IMR-90 (cell line): ENCODE data around the gene SNRPD2. TPM values are rescaled to one million over a fixed set of nuclear protein-coding genes. Genes with fewer than 3 reads are reported as not detected.

Experiments
- ATAC-seq: fragments of 200-7000 bp; cut with Tn5 transposase; 2 replicates; pipeline ENCODE4 v1.9.1; 2020; ENCODE audit warnings: low read depth, mild to moderate bottlenecking, moderate library complexity
- BruUV-seq: library from RNA; stranded (reverse); fragments of 400-500 nt; replicated peaks from 2 replicates; lab custom pipeline; 2021; lab: Mats Ljungman, UMichigan
- CTCF ChIA-PET: fragments of 300-600 bp; formaldehyde crosslinking; extraction: SDS; loops from one replicate; lab custom pipeline; 2021; ENCODE audit warnings: antibody characterized with exemption; lab: Yijun Ruan, JAX
- POLR2A ChIA-PET: fragments of 300-600 bp; sonication (Branson Sonifier 250); formaldehyde crosslinking; loops from one replicate; lab custom pipeline; 2022; ENCODE audit warnings: antibody characterized with exemption; ENCODE audit not compliant: unreplicated experiment; lab: Charles Lee
- DNase-seq: peaks from one replicate; pipeline ENCODE4 v3.0.0; 2013
- H2AFZ ChIP-seq: replicated peaks from 2 replicates; pipeline ENCODE3; 2013; ENCODE audit warnings: low read length, mild to moderate bottlenecking; ENCODE audit not compliant: poor library complexity
- H2AK5ac ChIP-seq: 2 replicates; pipeline ENCODE4 v1.6.1; 2013; ENCODE audit warnings: low read depth, low read length, inconsistent platforms
- H2AK9ac ChIP-seq: replicated peaks from 2 replicates; pipeline ENCODE3; 2013; ENCODE audit warnings: mild to moderate bottlenecking, low read depth, low read length, moderate library complexity; ENCODE audit not compliant: poor library complexity
- H2BK120ac ChIP-seq: 2 replicates; pipeline ENCODE4 v1.6.1; 2013; ENCODE audit warnings: low read depth, low read length, inconsistent platforms
- H2BK15ac ChIP-seq: 3 replicates; pipeline ENCODE4 v1.6.1; 2013; ENCODE audit warnings: low read depth, low read length, inconsistent platforms
- H2BK20ac ChIP-seq: 2 replicates; pipeline ENCODE4 v1.6.1; 2013; ENCODE audit warnings: low read depth, mild to moderate bottlenecking, inconsistent platforms, low read length, moderate library complexity
- H2BK5ac ChIP-seq: 2 replicates; pipeline ENCODE4 v1.6.1; 2013; ENCODE audit warnings: mild to moderate bottlenecking, low read depth, low read length, inconsistent platforms; ENCODE audit not compliant: poor library complexity, severe bottlenecking
- H3K14ac ChIP-seq: replicated peaks from 2 replicates; pipeline ENCODE4 v1.6.1; 2013; ENCODE audit warnings: low read depth, low read length, inconsistent platforms
- H3K18ac ChIP-seq: 2 replicates; pipeline ENCODE4 v1.6.1; 2013; ENCODE audit warnings: low read depth, low read length, control low read depth
- H3K23ac ChIP-seq: 2 replicates; pipeline ENCODE4 v1.6.1; 2013; ENCODE audit warnings: low read depth, low read length, inconsistent platforms
- H3K27ac ChIP-seq: 2 replicates; pipeline ENCODE4 v1.5.1; 2013; ENCODE audit warnings: mild to moderate bottlenecking, control low read depth, low read length; ENCODE audit not compliant: insufficient read depth
- H3K27me3 ChIP-seq: 2 replicates; pipeline ENCODE4 v1.6.1; 2013; ENCODE audit warnings: low read length; ENCODE audit not compliant: control insufficient read depth, insufficient read depth
- H3K36me3 ChIP-seq: 2 replicates; pipeline ENCODE4 v1.6.1; 2013; ENCODE audit warnings: low read length, mixed read lengths; ENCODE audit not compliant: control insufficient read depth, insufficient read depth
- H3K4ac ChIP-seq: 2 replicates; pipeline ENCODE4 v1.6.1; 2013; ENCODE audit warnings: low read depth, low read length, inconsistent platforms
- H3K4me1 ChIP-seq: 2 replicates; pipeline ENCODE4 v1.6.1; 2013; ENCODE audit warnings: low read length, mixed read lengths; ENCODE audit not compliant: control insufficient read depth, insufficient read depth
- H3K4me2 ChIP-seq: 2 replicates; pipeline ENCODE4 v1.6.1; 2013; ENCODE audit warnings: low read depth, mild to moderate bottlenecking, control low read depth, low read length, moderate library complexity
- H3K4me3 ChIP-seq: 2 replicates; pipeline ENCODE4 v1.5.1; 2013; ENCODE audit warnings: low read depth, mild to moderate bottlenecking, control low read depth, low read length, moderate library complexity; ENCODE audit not compliant: insufficient read depth
- H3K56ac ChIP-seq: 2 replicates; pipeline ENCODE4 v1.6.1; 2013; ENCODE audit warnings: low read length, inconsistent platforms; ENCODE audit not compliant: insufficient read depth; ENCODE audit errors: extremely low read depth
- H3K79me1 ChIP-seq, 2 experiments: 2 replicates each; pipeline ENCODE4 v1.6.1; 2013; ENCODE audit warnings: low read length in 2 of 2, inconsistent platforms in 1 of 2, low read depth in 1 of 2
- H3K9ac ChIP-seq: 2 replicates; pipeline ENCODE4 v1.6.1; 2013; ENCODE audit warnings: low read depth, low read length, control low read depth
- H3K9me1 ChIP-seq: 2 replicates; pipeline ENCODE4 v1.6.1; 2013; ENCODE audit warnings: low read length, inconsistent platforms; ENCODE audit not compliant: insufficient read depth
- H3K9me3 ChIP-seq: 2 replicates; pipeline ENCODE4 v1.6.1; 2013; ENCODE audit warnings: low read length; ENCODE audit not compliant: control insufficient read depth, insufficient read depth
- H4K20me1 ChIP-seq: 2 replicates; pipeline ENCODE4 v1.6.1; 2013; ENCODE audit warnings: low read length, inconsistent platforms; ENCODE audit not compliant: insufficient read depth
- H4K5ac ChIP-seq: 2 replicates; pipeline ENCODE4 v1.6.1; 2013; ENCODE audit warnings: mild to moderate bottlenecking, low read depth, low read length, control low read depth
- H4K8ac ChIP-seq, 2 experiments: 2 replicates each; pipeline ENCODE4 v1.6.1; 2013; ENCODE audit warnings: low read depth in 2 of 2, low read length in 2 of 2, control low read depth in 1 of 2, inconsistent platforms in 1 of 2
- H4K91ac ChIP-seq: 2 replicates; pipeline ENCODE4 v1.6.1; 2013; ENCODE audit warnings: low read depth, low read length, inconsistent platforms; ENCODE audit not compliant: insufficient read depth
- CEBPB ChIP-seq: IDR thresholded peaks from 2 replicates; pipeline ENCODE4 v1.6.1; 2012; ENCODE audit warnings: low read depth, low read length, improper control_type of control experiment
- CHD1 ChIP-seq: IDR thresholded peaks from 2 replicates; pipeline ENCODE4 v1.6.1; 2012; ENCODE audit warnings: low read depth, low read length, improper control_type of control experiment
- CTCF ChIP-seq: conservative IDR thresholded peaks from 2 replicates; pipeline ENCODE4 v1.5.1; 2012; ENCODE audit warnings: mild to moderate bottlenecking, low read depth, low read length, improper control_type of control experiment
- FOS ChIP-seq: fragments of 150-350 bp; IDR thresholded peaks from 2 replicates; pipeline ENCODE4 v1.6.1; 2016; ENCODE audit warnings: low read depth, low read length
- MAFK ChIP-seq: IDR thresholded peaks from 2 replicates; pipeline ENCODE4 v1.6.1; 2012; ENCODE audit warnings: low read depth, low read length, improper control_type of control experiment
- MAZ ChIP-seq: IDR thresholded peaks from 2 replicates; pipeline ENCODE4 v1.6.1; 2012; ENCODE audit warnings: low read depth, mild to moderate bottlenecking, low read length, improper control_type of control experiment, moderate library complexity, borderline replicate concordance
- MXI1 ChIP-seq: IDR thresholded peaks from 2 replicates; pipeline ENCODE4 v1.6.1; 2012; ENCODE audit warnings: low read depth, mild to moderate bottlenecking, low read length, moderate library complexity, borderline replicate concordance
- POLR2A ChIP-seq: IDR thresholded peaks from 2 replicates; pipeline ENCODE4 v1.6.1; 2012; ENCODE audit warnings: mild to moderate bottlenecking, low read depth, low read length
- RAD21 ChIP-seq: IDR thresholded peaks from 2 replicates; pipeline ENCODE4 v1.6.1; 2012; ENCODE audit warnings: low read length, improper control_type of control experiment
- RCOR1 ChIP-seq: IDR thresholded peaks from 2 replicates; pipeline ENCODE4 v1.6.1; 2012; ENCODE audit warnings: mild to moderate bottlenecking, low read length, improper control_type of control experiment; ENCODE audit not compliant: insufficient replicate concordance
- RFX5 ChIP-seq: IDR thresholded peaks from 2 replicates; pipeline ENCODE4 v1.8.0; 2012; ENCODE audit warnings: low read depth, mild to moderate bottlenecking, low read length, moderate library complexity
- SMC3 ChIP-seq: fragments of 150-350 bp; IDR thresholded peaks from 2 replicates; pipeline ENCODE4 v1.6.1; 2016; ENCODE audit warnings: low read depth, mild to moderate bottlenecking, antibody characterized with exemption, low read length, moderate library complexity
- WGBS, 2 experiments: methylation state at CpG; one replicate each; pipeline versions ENCODE4 v1.1.5 to v1.1.7; 2013; ENCODE audit warnings: missing lambda C conversion rate in 2 of 2; ENCODE audit not compliant: insufficient read length in 1 of 2; ENCODE audit errors: extremely low coverage in 2 of 2; 5-methylcytosine and 5-hydroxymethylcytosine counted together
- dilution Hi-C: fragments of 300-500 bp; cut with HindIII; formaldehyde crosslinking; loops from one replicate; pipeline ENCODE4 v1.14.3; 2018; ENCODE audit warnings: low sequenced_read_pairs; ENCODE audit not compliant: unreplicated experiment
- in situ Hi-C: fragments of 300-500 bp; cut with MboI; formaldehyde crosslinking; loops from 3 replicates; pipeline ENCODE4 v1.14.3; 2019; ENCODE audit warnings: low sequenced_read_pairs, inconsistent platforms, mixed read lengths
- intact Hi-C: fragments of 100-400 bp; cut with micrococcal nuclease; formaldehyde crosslinking; loops from 2 replicates; pipeline ENCODE4 v1.10.0; 2022
- polyA plus RNA-seq, 3 experiments: library from polyadenylated mRNA; depleted of rRNA; stranded (reverse); fragments of >200 nt; gene quantifications; 2 replicates each; pipeline ENCODE4 v1.2.3, GENCODE V29; 2012; ENCODE audit warnings: low replicate concordance in 1 of 3
- total RNA-seq: library from RNA; depleted of rRNA; stranded (reverse); fragments of >200 nt; gene quantifications from 2 replicates; pipeline ENCODE4 v1.2.3, GENCODE V29; 2012
- TF ChIP-seq, protein P1 (sequence below): fragments of 150-350 bp; IDR thresholded peaks from 2 replicates; pipeline ENCODE4 v1.6.1; 2017; ENCODE audit warnings: mild to moderate bottlenecking, antibody characterized with exemption, low read length, low read depth

Gene SNRPD2
- total and polyA plus RNA-seq, 2 of the 4 experiments (the other 2 are of a cell fraction), result 587 to 877 TPM

DNA sequence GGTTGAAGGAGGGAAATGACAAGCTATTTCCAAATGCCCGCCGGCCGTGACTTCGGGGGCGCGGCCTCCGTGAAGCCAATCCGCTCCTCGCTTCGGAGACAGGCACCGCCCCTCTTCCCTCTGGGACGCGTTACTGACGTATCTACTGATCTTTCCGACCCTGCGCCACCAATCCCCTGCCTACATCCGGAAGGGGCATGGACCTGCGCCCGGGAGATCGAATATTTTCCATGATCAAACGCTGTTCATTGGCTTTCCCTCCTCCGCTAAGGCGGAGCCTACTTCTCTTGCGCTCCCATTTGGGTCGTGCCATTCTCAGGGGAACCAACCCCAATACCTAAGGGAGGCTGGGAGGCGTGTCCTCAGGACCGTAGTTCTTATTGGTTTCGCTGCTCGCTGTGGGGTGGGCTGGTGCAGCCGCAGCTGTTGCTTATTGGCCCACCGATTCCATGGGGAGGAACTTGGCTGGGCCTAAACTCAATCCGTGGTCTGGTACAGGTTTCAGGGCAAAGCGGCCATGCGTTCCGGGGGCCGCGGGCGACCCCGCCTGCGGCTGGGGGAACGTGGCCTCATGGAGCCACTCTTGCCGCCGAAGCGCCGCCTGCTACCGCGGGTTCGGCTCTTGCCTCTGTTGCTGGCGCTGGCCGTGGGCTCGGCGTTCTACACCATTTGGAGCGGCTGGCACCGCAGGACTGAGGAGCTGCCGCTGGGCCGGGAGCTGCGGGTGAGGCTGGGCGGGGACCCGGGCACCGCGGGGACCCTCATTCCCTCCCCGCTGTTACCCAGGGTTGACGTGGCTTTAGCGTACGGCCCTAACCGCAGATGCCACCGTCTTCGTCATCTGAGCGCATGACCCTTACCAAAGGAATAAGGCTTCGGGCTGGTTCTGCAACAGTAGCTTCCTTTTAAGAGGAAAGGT, 693 bp upstream of the SNRPD2 start, which contains the start of gene QPCTL:
QPCTL (plus strand) TSS at position 480 of the 919 bp plus-strand sequence; CDS start at position 518, 38 bp downstream.
- H3K23ac ChIP-seq, result peak within 1 kb of the TSS; percentile 94; the same call in 1 of the 2 replicates
- H3K9ac ChIP-seq, result peak within 1 kb of the TSS; percentile 89
- H3K27ac ChIP-seq, result peak within 1 kb of the TSS; percentile 83
- H3K79me1 ChIP-seq, result peaks cover 16 to 38% of the 10 kb centered on the region in 2 experiments
- peak within 1 kb of the TSS; percentile 83 for H3K14ac ChIP-seq
- in situ Hi-C loops (no loop called here), intact Hi-C loops (loop anchor here (2.0 to 5.0 kb wide), 2 partner anchors 76 to 185 kb away; partner anchors contain the start of genes SIX5 and VASP), dilution Hi-C loops (no loop called here)
- H4K8ac ChIP-seq, result peak within 1 kb of the TSS; percentile 10 to 86
- H2BK15ac ChIP-seq, result no peak within 1 kb of the TSS
- peak within 1 kb of the TSS; percentile 89 for H3K4me3 ChIP-seq
- peak within 1 kb of the TSS; percentile 66 for H2BK5ac ChIP-seq
- peak within 1 kb of the TSS; percentile 64 for H4K91ac ChIP-seq
- DNase-seq (peak; percentile 100), ATAC-seq (peak; percentile 94)
- H3K56ac ChIP-seq, result peak within 1 kb of the TSS; percentile 64
- peaks cover 4% of the 10 kb centered on the region; the same call in 1 of the 2 replicates for H3K9me1 ChIP-seq
- peaks cover 4% of the 10 kb centered on the region for H3K4me1 ChIP-seq
- ChIA-PET CTCF (interaction anchor here (0.6 to 2.1 kb wide), 11 partner anchors 12 to 253 kb away, joined by 3 to 10 read pairs (median 4); no protein-coding TSS in a partner anchor), POLR2A (interaction anchor here (0.6 to 1.4 kb wide), 4 partner anchors 25 to 156 kb away, joined by 3 to 6 read pairs (median 5); partner anchors contain the start of gene SIX5)
- WGBS, 2 experiments, result 1% methylated on average over 31 of the region's 70 CpGs; no CpG with 5 or more reads in 1 of the 2 experiments
- H3K36me3 ChIP-seq, result peaks cover 15% of the 10 kb centered on the region
- no peak within 1 kb of the TSS for H2BK20ac ChIP-seq
- no peak within 1 kb of the TSS for H2BK120ac ChIP-seq
- peaks cover 12% of the 10 kb centered on the region; the same call in 1 of the 2 replicates for H4K20me1 ChIP-seq
- H4K5ac ChIP-seq, result peak within 1 kb of the TSS; percentile 74
- H3K9me3 ChIP-seq, result no peaks in the 10 kb centered on the region
- H3K4ac ChIP-seq, result peak within 1 kb of the TSS; percentile 64
- no peaks in the 10 kb centered on the region for H3K27me3 ChIP-seq
- peak within 1 kb of the TSS; percentile 66 for H2AK5ac ChIP-seq
- H2AK9ac ChIP-seq, result peak within 1 kb of the TSS; percentile 92
- TF ChIP-seq RAD21, result no peak
- no peak for TF ChIP-seq RCOR1
- no peak for TF ChIP-seq SMC3
- TF ChIP-seq CEBPB, result 0 out of 2 replicates have a peak, but pooled peaks have one; percentile 7
- TF ChIP-seq MAZ, result peak; percentile 15; the same call in 1 of the 2 replicates
- TF ChIP-seq, protein P1, sequence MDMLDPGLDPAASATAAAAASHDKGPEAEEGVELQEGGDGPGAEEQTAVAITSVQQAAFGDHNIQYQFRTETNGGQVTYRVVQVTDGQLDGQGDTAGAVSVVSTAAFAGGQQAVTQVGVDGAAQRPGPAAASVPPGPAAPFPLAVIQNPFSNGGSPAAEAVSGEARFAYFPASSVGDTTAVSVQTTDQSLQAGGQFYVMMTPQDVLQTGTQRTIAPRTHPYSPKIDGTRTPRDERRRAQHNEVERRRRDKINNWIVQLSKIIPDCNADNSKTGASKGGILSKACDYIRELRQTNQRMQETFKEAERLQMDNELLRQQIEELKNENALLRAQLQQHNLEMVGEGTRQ, result peak; percentile 57
- peak; percentile 91 for TF ChIP-seq POLR2A
- TF ChIP-seq FOS, result no peak
- 0 out of 2 replicates have a peak, but pooled peaks have one; percentile 4 for TF ChIP-seq RFX5
- TF ChIP-seq MXI1, result peak; percentile 88
- no peak for TF ChIP-seq CHD1
- TF ChIP-seq CTCF, result no peak
- TF ChIP-seq MAFK, result no peak
- H2AFZ ChIP-seq, result peak within 1 kb of the TSS; percentile 94
- H3K4me2 ChIP-seq, result peak within 1 kb of the TSS; percentile 95
- BruUV-seq, result no TSS peak
- peak within 1 kb of the TSS; percentile 30; the same call in 1 of the 2 replicates for H3K18ac ChIP-seq
